ENCODE measurements around the gene NCOR1.
"Not testable (repeated sequence)": the region's sequence is repeated elsewhere in the genome, so short reads cannot be mapped to it uniquely, and the experiment has no call there.

Gene NCOR1

GRCh38 chr17:16215273-16215964, at the start of gene NCOR1:
TSS of gene NCOR1 (minus strand) at chr17:16215534. CDS start at chr17:16194569, 20,965 bp downstream.
- DNase-seq (ENCODE audit: low spot score): peak; percentile 92

DNA sequence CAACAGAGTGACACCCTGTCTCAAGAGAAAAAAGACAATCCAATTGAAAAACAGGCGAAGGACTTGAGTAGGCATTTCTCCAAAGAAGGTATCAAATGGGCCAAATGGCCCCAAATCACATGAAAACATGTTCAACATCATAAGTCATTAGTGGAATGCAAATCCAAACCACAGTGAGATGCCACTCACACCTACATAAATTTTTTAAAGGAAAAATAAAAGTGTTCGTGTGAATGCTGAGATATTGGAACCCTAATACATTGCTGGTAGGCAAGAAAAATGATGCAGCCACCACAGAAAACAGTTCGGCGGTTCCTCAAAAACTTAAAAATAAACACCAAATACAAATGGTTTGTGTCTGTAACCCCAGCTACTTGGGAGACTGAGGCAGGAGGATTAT, 46.9 kb upstream of the NCOR1 start:
- DNase-seq (ENCODE audit: low spot score): no peak

DNA sequence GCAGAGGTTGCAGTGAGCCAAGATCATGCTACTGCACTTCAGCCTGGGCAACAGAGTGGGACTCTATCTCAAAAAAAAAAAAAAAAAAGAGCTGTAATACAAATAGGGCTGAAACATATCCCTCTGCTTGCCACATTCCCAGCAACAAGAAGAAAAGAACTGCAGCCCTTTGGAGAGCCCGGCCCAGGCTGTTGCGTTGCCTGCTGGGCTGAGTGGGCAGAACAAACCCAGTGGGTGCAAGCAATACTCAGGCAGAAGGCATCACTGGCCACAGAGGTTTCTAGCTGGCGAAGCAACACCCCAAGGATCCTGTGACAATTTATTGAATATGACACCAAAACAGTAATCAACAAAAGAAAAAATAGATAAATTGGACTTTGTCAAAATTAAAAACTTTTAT, 45.7 kb upstream of the NCOR1 start:
- no peak for DNase-seq (ENCODE audit: low spot score)

DNA sequence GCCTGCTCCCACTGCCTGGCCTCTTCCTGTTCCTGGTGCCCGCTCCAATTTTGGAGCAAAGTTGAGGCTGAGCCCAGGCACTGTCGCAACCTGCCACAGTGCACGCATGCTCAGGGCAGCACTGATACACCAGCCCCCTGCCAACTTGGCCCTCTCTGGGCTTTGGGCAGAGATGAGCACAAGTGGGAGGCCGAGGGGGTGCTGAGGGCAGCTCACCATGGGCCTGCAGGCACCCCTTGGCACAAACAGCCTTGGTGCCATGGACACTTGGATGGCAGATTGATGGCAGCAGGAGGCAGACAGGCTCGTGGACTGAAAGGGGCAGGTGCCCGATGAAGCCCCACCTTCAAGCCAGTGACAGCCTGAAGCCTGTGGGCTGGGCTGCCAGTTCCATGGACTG, 44.6 kb upstream of the NCOR1 start:
- DNase-seq (ENCODE audit: low spot score): no peak

DNA sequence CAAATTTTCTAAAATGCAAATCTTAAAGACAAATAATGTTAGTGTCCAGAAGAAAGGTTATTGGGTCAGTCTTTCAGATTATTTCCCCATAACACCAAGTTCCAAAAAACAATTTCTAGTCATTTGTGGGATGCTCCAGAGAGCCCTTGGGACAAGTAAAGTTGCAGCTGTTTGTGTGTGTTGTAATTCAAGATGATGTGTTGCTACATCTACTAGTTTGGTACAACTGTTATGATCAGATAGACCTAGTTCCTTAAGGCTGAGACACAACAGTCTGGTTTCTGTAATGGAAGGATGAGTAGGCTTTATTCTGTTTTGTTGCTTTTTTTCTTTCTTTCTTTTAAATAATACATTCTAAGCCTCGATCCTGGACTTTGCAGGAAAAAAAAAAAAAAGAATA, 43.6 kb upstream of the NCOR1 start:
- no peak for DNase-seq (ENCODE audit: low spot score)

DNA sequence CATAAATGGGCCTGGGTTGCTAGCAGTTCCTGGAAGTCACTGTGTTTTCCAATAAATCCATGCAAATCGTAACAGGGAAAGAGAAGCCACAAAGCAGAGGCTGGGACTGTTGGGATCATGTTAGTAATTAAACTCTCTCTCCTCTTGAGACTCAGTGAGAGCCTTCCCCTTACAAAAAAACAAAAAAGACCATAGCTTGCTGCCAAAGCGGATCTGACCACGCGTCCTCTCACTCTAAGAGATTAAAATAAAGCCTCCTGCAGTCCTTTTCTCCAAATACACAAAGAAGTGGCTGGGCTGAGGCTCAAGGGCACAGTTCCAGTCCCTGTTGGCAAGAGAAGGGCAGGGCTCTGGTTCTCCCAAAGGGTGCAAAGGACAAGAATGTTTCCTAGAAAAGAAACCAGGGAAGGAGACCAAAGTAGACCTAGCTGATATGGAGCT, 40.2 kb upstream of the NCOR1 start:
- DNase-seq (ENCODE audit: low spot score): no peak

GRCh38 chr17:16254773-16255400, 39.6 kb upstream of the NCOR1 start:
- DNase-seq (ENCODE audit: low spot score): no peak

DNA sequence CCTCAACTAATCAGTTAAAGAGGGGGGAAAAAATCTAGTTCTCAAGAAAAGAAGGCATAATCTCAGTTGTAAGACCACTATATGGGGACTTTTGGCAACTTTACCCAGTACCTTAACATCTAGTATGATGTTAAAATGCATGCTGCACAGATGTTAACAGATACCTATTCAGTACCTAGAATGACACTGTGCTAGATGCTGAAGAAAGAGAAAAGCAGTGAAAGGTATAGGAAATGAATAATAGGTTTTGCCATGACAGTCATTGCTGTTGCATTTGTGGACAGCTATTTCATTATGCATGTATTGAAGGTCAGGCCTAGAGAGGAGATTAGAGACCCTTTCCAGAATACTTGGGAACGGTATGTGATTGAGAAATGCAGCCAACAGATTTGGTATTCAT, 36.2 kb upstream of the NCOR1 start:
- DNase-seq (ENCODE audit: low spot score): no peak

DNA sequence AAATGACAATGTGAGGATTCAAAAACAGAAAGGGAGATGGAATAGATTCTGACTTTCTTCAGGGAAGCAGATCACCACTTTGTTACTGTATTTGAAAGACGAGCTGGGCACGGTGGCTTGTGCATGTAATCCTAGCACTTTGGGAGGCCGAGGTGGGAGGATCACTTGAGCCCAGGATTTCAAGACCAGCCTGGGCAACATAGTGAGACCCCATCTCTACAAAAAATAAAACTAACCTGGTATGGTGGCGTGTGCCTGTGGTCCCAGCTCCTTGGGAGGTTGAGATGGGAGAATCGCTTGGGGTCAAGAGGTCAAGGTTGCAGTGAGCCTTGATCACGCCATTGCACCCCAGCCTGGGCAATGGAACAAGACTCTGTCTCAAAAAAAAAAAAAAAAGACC, 35.7 kb upstream of the NCOR1 start:
- no peak for DNase-seq (ENCODE audit: low spot score)

DNA sequence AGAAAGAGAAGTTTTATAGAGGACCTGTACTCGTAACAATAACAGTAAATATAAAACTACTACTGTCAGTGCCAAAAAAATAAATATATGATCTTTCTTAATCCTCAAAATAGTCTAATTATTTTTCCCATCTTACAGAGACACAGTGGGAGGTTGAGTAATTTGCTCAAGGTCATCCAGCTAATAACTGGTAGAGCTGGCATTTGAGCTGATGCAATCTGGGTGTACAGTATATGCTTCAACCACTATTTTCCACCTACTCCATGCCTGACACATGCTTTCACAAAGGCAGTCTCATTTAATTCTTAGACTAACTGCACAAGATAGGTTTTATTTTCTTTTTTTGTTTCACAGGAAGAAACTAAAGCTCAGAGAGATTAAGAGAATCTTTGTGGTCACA, 35.3 kb upstream of the NCOR1 start:
- no peak for DNase-seq (ENCODE audit: low spot score)

DNA sequence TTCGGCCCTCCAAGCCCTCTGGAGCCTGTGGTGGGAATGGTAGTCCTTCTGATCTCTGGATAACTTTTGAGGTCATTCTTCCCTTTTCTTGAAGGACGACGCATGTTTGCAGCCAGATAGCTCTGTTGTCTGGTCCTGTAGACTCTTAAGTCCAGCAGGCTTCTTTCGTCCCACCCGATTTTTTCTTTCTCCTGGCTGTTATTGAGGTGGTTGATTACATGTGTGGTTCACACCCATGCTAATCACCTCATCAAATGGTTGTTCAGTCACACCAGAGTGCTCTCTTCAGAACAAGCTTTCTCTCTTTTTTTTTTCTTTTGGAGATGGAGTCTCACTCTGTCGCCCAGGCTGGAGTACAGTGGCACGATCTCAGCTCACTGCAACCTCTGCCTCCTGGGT, 32.3 kb upstream of the NCOR1 start:
- DNase-seq (ENCODE audit: low spot score): no peak

GRCh38 chr17:16243801-16244567, 28.6 kb upstream of the NCOR1 start:
- no peak for DNase-seq (ENCODE audit: low spot score)

DNA sequence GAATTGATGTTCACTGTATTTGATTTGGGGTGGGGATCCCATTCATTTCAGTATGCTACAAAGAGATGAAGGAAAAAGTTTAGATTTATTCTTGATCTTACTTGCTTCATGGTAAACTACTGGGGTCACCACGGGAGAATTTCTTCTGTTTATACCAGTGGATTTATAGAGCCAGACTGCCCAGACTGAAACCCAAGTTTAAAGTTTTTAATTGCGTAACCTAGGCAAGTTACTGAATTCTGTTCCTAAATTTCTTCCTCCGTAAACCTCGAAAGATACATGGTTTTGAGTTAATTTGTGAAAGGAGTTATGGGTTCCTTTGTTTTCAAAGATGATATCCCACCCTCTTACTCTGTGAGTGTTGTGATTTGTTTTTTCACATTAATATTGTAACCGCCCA, 28.1 kb upstream of the NCOR1 start:
- DNase-seq (ENCODE audit: low spot score): no peak

DNA sequence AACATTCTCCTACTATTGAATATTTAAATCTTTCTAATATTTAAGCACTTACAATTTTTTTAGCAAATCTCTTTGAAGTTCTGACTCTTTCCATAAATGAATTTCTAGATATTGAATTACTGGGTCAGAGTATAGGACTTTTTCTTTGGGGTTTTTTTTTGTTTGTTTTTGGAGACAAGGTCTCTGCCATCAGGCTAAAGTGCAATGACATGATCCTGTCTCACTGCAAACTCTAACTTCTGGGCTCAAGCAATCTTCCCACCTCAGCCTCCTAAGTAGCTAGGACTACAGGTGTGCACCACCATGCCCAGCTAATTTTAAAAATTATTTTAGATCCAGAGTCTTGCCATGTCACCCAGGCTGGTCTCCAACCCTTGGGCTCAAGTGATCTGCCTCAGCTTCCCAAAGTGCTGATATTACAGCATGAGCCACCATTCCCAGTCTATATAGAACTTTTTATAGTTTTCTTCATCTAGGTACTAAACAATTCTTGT, 26.6 kb upstream of the NCOR1 start:
- DNase-seq (ENCODE audit: low spot score): no peak

DNA sequence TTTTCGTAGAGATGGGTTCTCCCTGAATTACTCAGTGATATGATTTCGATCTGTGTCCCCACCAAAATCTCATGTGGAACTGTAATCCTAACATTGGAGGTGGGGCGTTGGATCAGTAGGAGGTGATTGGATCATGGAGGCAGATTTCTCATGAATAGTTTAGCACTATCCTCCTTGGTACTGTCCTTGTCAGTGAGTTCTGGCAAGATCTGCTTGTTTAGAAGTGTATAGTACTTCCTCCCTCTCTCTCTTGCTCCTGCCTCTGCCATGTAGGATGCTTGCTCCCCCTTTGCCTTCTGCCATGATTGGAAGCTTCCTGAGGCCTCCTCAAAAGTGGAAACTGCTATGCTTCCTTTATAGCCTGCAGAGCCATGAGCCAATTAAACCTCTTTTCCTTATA, 24.6 kb upstream of the NCOR1 start:
- DNase-seq (ENCODE audit: low spot score): no peak

DNA sequence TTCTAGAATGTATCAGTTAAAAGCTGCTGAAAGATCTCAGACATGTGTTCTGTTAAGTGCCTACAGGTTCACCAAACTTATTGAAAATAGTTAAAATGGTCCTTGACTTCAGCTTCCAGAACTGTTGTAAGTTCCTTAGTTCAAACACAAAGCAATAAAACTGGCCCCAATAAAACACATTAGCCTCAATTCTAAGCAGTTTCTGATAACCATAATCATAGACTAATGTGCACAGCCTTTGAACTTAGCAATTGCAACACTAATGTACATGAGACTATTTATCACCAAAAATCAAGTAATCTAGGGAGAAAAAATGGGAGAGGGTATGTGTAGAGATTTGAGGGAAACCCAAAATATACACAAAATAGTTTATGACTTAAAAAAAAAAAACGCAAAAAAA, 17.1 kb upstream of the NCOR1 start:
- DNase-seq (ENCODE audit: low spot score): no peak

DNA sequence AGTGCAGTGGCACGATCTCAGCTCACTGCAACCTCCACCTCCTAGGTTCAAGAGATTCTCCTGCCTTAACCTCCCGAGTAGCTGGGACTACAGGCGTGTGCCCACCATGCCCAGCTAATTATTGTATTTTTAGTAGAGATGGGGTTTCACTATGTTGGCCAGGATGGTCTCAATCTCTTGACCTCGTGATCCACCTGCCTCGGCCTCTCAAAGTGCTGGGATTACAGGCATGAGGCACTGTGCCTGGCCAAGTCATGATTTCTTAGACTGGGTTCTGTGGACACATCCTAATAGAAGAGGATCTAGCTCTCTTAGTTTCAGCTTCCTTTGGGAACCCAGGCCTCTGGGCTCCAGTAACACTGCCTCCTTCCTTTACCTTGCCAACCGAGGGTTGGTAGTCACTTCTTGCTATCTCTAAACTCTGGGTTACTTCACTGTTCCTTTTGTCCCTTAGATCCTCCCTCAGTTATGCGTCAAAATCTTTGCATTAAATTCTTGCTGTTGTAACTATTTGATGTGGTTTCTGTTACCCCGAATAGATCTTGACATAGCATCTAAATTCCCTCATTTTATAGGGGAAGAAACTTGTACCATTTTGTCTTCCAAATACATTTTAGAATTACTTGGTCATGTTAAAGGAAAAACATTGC, 14.7 kb upstream of the NCOR1 start:
- DNase-seq (ENCODE audit: low spot score): not testable (repeated sequence)

DNA sequence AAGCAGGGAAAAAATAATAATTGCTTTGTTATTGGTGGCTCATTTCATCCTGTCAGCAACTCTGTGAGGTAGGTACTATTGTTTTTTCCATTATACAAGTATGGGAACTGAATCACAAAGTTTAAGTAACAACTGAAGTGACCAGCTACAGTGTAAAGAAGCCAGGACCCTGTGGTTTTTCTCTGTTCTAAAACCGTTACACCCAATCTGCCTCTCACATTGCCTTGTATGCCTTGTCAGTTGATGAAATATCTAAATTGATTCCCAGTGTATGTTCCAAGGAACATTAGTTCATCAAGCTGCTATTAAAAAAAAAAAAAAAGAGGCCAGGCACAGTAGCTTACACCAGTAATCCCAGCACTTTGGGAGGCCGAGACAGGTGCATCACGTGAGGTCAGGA, 7.1 kb upstream of the NCOR1 start:
- DNase-seq (ENCODE audit: low spot score): no peak

GRCh38 chr17:16217002-16217635, 1.8 kb upstream of the NCOR1 start, which contains the start of gene PIGL:
TSS of gene PIGL (plus strand) at chr17:16217210. CDS start at chr17:16217227, 17 bp downstream.
- DNase-seq (ENCODE audit: low spot score): peak; percentile 90

GRCh38 chr17:16216341-16217001, 1.1 kb upstream of the NCOR1 start:
- DNase-seq (ENCODE audit: low spot score): not testable (repeated sequence)

DNA sequence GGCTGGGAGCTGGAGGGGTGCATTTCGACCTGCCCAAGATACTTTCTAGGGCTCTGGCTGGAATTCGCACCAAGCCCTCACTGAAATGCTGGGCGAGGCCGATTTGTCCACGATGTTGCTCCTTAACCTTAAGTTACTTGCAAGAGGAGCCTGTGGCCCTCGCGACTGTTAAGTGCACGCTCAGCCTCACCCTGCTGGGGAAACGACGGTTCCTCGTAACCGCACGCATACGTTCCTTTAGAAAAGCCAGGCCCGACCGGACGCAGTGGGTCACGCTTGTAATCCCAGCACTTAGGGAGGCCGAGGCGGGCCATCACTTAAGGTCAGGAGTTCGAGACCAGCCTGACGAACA, 607 bp upstream of the NCOR1 start:
- DNase-seq (ENCODE audit: low spot score): peak; percentile 49

DNA sequence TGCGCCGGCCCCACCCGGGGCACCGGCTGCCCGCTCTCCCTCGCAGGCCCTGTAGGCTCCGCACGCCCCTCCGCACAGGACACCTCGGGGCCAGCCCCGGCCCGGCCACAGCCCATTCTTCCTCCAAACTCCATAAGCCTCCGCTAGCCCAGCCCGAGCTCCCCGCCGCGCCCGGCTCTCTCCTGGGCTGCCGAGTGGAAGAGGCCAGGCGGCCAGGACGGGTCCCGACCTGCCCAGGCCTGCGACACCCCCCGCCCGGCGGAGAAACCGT, 397 bp downstream of the NCOR1 start:
- peak; percentile 45 for DNase-seq (ENCODE audit: low spot score)

Data from hematopoietic multipotent progenitor cell treated with erythropoietin and hydrocortisone succinate and interleukin-3 and kit ligand, for 15 days (in vitro differentiated cells).